Measurements from ENCODE around the gene ECEL1. TPM values are rescaled to one million over a fixed set of nuclear protein-coding genes. Genes with fewer than 3 reads are reported as not detected.

ECEL1 gene
- total RNA-seq (1 to 10 TPM in 2 of 4 donors, under 1 TPM in 2; 0.16 to 6.1 (median 1.0) TPM), polyA plus RNA-seq (under 1 TPM in 1 of 3 donors, not detected in 2; 0.61 TPM)

GRCh38 chr2:232487385-232488096 is at the start of gene ECEL1:
TSS of gene ECEL1 (minus strand) at chr2:232487834. CDS start at chr2:232486653, 1,181 bp downstream.
- DNase-seq, result peak; percentile 37
- H3K4me3 ChIP-seq, result peak within 1 kb of the TSS in 2 of 4 donors; percentile 19
- H3K4me1 ChIP-seq, result peaks cover 0 to 12% (median 10%) of the 10 kb centered on the region in 4 donors
- no peak within 1 kb of the TSS for H3K27ac ChIP-seq
- intact Hi-C loops (cut with DNase I), result no loop called here
- 1 to 3% methylated on average over 102 of the region's 102 CpGs for WGBS, 2 donors
- H3K36me3 ChIP-seq, result no peaks in the 10 kb centered on the region
- peaks cover 26 to 75% (median 38%) of the 10 kb centered on the region in 3 donors for H3K27me3 ChIP-seq
- TF ChIP-seq POLR2AphosphoS5 (IDR thresholded peaks at IDR 0.05) (no peak), EP300 (IDR thresholded peaks at IDR 0.05) (no peak), CTCF (IDR thresholded peaks at IDR 0.05) (no peak), POLR2A (IDR thresholded peaks at IDR 0.05) (no peak)
- no peaks in the 10 kb centered on the region for H3K9me3 ChIP-seq

GRCh38 chr2:232537079-232537478 is 49.4 kb upstream of the ECEL1 start:
- Histone ChIP-seq H3K36me3 (no peaks in the 10 kb centered on the region), H3K4me1 (no peaks in the 10 kb centered on the region), H3K4me3 (no peak overlapping the region), H3K9me3 (peaks cover 0 to 7% (median 0%) of the 10 kb centered on the region in 4 donors), H3K27me3 (peaks cover 3 to 53% (median 35%) of the 10 kb centered on the region in 3 donors), H3K27ac (no peak overlapping the region)
- no peak for TF ChIP-seq EP300 (IDR thresholded peaks at IDR 0.05)
- no peak for TF ChIP-seq CTCF (IDR thresholded peaks at IDR 0.05)
- TF ChIP-seq POLR2AphosphoS5 (IDR thresholded peaks at IDR 0.05), result no peak
- TF ChIP-seq POLR2A (IDR thresholded peaks at IDR 0.05), result no peak
- intact Hi-C loops (cut with DNase I), result no loop called here
- WGBS, 2 donors, result 66 to 69% methylated on average over 5 of the region's 5 CpGs
- DNase-seq, result peak; percentile 52

GRCh38 chr2:232535761-232536530 is 48.3 kb upstream of the ECEL1 start:
- WGBS, 2 donors, result 92 to 94% methylated on average over 5 of the region's 5 CpGs
- H3K4me3 ChIP-seq, result no peak overlapping the region
- peaks cover 0 to 7% (median 0%) of the 10 kb centered on the region in 4 donors for H3K9me3 ChIP-seq
- H3K4me1 ChIP-seq, result no peaks in the 10 kb centered on the region
- peaks cover 3 to 53% (median 35%) of the 10 kb centered on the region in 3 donors for H3K27me3 ChIP-seq
- TF ChIP-seq CTCF (IDR thresholded peaks at IDR 0.05) (no peak), EP300 (IDR thresholded peaks at IDR 0.05) (no peak), POLR2AphosphoS5 (IDR thresholded peaks at IDR 0.05) (no peak), POLR2A (IDR thresholded peaks at IDR 0.05) (no peak)
- intact Hi-C loops (cut with DNase I), result no loop called here
- H3K36me3 ChIP-seq, result no peaks in the 10 kb centered on the region
- peak; percentile 15 for DNase-seq
- no peak overlapping the region for H3K27ac ChIP-seq

GRCh38 chr2:232534940-232535651 is 47.5 kb upstream of the ECEL1 start:
- intact Hi-C loops (cut with DNase I), result no loop called here
- peak; percentile 56 for DNase-seq
- no peaks in the 10 kb centered on the region for H3K4me1 ChIP-seq
- peaks cover 0 to 7% (median 0%) of the 10 kb centered on the region in 4 donors for H3K9me3 ChIP-seq
- H3K27ac ChIP-seq, result no peak overlapping the region
- H3K27me3 ChIP-seq, result peaks cover 3 to 47% (median 31%) of the 10 kb centered on the region in 3 donors
- no peak for TF ChIP-seq POLR2A (IDR thresholded peaks at IDR 0.05)
- no peak for TF ChIP-seq EP300 (IDR thresholded peaks at IDR 0.05)
- TF ChIP-seq POLR2AphosphoS5 (IDR thresholded peaks at IDR 0.05), result no peak
- TF ChIP-seq CTCF (IDR thresholded peaks at IDR 0.05), result no peak
- H3K36me3 ChIP-seq, result no peaks in the 10 kb centered on the region
- WGBS, 2 donors, result 83 to 84% methylated on average over 14 of the region's 14 CpGs
- no peak overlapping the region for H3K4me3 ChIP-seq
